Mesothelial cell of epicardium (in vitro differentiated cells): ENCODE data around the gene IGF1R. TPM values are rescaled to one million over a fixed set of nuclear protein-coding genes. Genes with fewer than 3 reads are reported as not detected.
A peak's percentile ranks its signal among the peaks of the same experiment; 100 is the strongest.

ENCODE experiments used
- DNase-seq, 2 experiments: peaks; one replicate each; pipeline ENCODE4 v3.0.0; 2021; ENCODE audit warnings: low spot score in 2 of 2; ENCODE audit not compliant: unreplicated experiment in 2 of 2
- H3K27ac Mint-ChIP-seq: 2 replicates; pipeline ENCODE4 v1.8.0; 2021; ENCODE audit warnings: mixed read lengths
- H3K27me3 Mint-ChIP-seq: 2 replicates; pipeline ENCODE4 v1.8.0; 2021; ENCODE audit warnings: low read depth, mixed read lengths
- H3K36me3 Mint-ChIP-seq: 2 replicates; pipeline ENCODE4 v1.8.0; 2021; ENCODE audit warnings: mixed read lengths
- H3K4me1 Mint-ChIP-seq: 2 replicates; pipeline ENCODE4 v1.8.0; 2021; ENCODE audit warnings: mixed read lengths
- H3K4me3 Mint-ChIP-seq: 2 replicates; pipeline ENCODE4 v1.8.0; 2021; ENCODE audit warnings: mild to moderate bottlenecking, moderate library complexity, mixed read lengths
- H3K9me3 Mint-ChIP-seq: 2 replicates; pipeline ENCODE4 v1.8.0; 2021; ENCODE audit warnings: mixed read lengths
- total RNA-seq: library from RNA; stranded (reverse); gene quantifications from 3 replicates; pipeline ENCODE4 v1.2.1, GENCODE V29; 2021
- TF ChIP-seq, protein P1 (sequence below): fragments of 200-600 bp; sonication (generic); IDR thresholded peaks from one replicate; pipeline ENCODE4 v1.5.0; 2021; ENCODE audit warnings: antibody characterized with exemption; ENCODE audit not compliant: unreplicated experiment

The IGF1R gene
- total RNA-seq, 1 donor from 2014 or later: 113 TPM

DNA sequence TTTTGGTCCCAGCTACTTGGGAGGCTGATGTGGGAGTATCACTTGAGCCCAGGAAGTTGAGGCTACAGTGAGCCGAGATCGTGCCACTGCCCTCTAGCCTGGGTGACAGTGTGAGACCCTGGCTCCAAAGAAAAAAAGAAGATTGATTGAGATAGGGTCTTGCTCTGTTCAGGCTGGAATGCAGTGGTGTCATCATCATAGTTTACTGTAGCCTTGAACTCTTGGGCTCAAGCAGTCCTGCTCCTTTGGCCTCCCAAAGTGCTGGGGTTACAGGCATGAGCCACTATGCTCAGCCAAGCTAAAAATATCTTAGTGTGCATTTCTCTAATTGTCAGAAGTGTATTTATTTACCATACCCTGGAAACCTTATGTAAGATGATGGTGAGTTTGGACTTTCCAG, 43.9 kb downstream of the IGF1R start:
- H3K27me3 Mint-ChIP-seq: no peaks in the 10 kb centered on the region
- DNase-seq: no peak
- H3K4me3 Mint-ChIP-seq: no peak overlapping the region
- TF ChIP-seq, protein P1, sequence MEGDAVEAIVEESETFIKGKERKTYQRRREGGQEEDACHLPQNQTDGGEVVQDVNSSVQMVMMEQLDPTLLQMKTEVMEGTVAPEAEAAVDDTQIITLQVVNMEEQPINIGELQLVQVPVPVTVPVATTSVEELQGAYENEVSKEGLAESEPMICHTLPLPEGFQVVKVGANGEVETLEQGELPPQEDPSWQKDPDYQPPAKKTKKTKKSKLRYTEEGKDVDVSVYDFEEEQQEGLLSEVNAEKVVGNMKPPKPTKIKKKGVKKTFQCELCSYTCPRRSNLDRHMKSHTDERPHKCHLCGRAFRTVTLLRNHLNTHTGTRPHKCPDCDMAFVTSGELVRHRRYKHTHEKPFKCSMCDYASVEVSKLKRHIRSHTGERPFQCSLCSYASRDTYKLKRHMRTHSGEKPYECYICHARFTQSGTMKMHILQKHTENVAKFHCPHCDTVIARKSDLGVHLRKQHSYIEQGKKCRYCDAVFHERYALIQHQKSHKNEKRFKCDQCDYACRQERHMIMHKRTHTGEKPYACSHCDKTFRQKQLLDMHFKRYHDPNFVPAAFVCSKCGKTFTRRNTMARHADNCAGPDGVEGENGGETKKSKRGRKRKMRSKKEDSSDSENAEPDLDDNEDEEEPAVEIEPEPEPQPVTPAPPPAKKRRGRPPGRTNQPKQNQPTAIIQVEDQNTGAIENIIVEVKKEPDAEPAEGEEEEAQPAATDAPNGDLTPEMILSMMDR: no peak
- peaks cover 35% of the 10 kb centered on the region for H3K4me1 Mint-ChIP-seq
- no peak overlapping the region for H3K27ac Mint-ChIP-seq
- no peaks in the 10 kb centered on the region for H3K36me3 Mint-ChIP-seq
- H3K9me3 Mint-ChIP-seq: no peaks in the 10 kb centered on the region

DNA sequence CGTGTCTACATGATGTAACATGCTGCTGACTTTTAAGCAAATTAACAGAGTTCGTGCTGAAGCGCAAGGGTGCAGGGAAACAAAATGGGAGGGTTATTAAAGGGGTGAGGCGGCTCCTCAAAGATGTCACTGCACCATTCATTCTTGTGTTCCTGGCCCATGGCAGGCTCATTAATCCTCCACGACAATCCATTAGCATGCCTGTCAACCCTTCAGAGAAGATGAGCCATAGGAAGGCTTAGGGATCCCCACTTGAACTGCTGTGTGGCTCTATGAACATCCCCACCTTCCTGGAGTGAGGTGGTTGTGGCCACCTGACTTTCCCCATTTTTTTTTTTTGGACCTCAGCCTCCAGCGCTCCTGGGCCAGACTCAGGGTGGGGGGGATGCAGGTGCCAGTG, 45.8 kb downstream of the IGF1R start:
- no peak for DNase-seq
- Mint-ChIP-seq H3K4me3 (no peak overlapping the region), H3K4me1 (peaks cover 24% of the 10 kb centered on the region), H3K36me3 (peaks cover 3% of the 10 kb centered on the region), H3K27me3 (no peaks in the 10 kb centered on the region), H3K27ac (no peak overlapping the region), H3K9me3 (no peaks in the 10 kb centered on the region)
- TF ChIP-seq, protein P1: no peak

DNA sequence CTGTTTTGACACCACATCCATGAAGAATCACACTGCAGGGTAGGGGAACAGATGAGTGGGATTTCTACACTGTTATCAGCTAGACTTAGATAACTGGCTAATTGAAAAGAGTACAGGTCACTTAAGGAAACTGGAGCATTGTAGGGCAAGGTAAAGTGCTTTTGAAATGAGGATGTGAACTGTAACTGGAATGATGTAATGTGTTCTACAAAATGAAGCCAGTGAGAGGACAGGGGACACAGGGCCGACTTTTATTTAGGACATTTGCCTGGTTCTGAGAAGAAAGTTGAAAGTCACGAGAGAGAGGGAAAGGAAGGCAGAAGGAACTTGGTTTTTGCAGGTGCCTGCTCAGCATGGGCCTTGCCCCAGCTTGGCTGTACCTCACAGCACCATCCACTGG, 50.5 kb downstream of the IGF1R start:
- TF ChIP-seq, protein P1: no peak
- Mint-ChIP-seq H3K27ac (no peak overlapping the region), H3K4me1 (peaks cover 47% of the 10 kb centered on the region), H3K27me3 (no peaks in the 10 kb centered on the region), H3K4me3 (no peak overlapping the region), H3K9me3 (no peaks in the 10 kb centered on the region), H3K36me3 (peaks cover 3% of the 10 kb centered on the region)
- no peak for DNase-seq

DNA sequence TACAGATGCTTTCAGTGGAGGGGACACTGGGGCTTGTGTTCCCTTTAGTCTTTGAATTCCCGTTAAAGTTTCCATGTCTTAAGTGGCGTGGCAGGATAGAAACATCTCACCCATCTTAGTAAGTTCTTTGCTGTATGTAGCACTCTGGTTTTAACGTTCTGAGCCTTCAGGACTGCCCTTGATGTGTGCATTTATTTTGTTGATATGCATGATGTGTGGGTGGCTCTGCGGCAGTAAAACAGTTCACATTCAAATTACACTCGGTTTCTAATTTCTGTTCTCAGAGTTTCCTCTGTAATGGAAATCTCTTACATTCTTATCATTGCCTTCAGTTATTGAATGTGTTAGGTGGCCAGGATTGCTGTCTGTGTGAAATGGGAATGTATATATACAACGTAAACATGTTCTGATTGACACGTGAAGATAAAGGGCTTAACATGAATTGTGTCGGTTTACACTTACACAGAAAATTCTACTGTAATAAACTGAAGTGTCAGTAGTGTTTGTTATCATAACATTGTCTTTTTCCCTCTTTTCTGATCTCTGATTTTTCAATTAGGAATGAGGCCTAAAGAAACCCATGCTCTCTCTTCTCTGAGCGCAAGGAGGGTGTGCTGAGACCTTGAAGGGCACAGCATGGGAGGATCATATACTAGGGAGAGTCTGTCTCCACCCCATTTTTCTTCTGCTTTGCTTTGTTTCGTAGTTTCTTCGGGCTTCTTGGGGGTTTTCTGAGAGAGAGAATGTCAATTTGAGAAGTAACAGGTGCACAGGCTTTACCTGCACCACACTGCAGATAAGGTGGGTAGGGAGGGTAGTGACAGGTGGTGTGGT, 51.5 kb downstream of the IGF1R start:
- TF ChIP-seq, protein P1: no peak
- DNase-seq: no peak
- H3K27me3 Mint-ChIP-seq: no peaks in the 10 kb centered on the region
- no peaks in the 10 kb centered on the region for H3K9me3 Mint-ChIP-seq
- H3K27ac Mint-ChIP-seq: peak overlapping the region; percentile 31
- no peak overlapping the region for H3K4me3 Mint-ChIP-seq
- peaks cover 40% of the 10 kb centered on the region for H3K4me1 Mint-ChIP-seq
- peaks cover 3% of the 10 kb centered on the region for H3K36me3 Mint-ChIP-seq

DNA sequence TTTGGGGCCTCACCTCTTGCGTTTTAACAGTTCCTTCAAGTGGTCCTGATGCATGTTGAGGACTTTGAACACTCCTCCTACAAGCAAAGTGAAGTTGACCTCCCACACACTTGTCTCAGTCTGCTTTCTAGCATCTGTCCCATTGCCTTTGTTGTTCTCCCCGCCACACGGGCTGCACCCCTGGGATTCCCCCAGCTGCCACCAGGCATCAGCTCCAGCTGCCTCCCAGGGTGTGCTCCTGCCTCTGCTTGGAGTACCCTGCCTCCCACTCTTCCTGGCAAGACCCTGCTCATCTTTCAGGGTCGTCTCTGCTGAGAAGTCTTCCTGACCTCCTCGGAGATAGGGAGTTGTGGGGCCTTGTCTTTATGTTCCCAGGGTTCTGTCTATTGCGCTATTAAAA, 52.2 kb downstream of the IGF1R start:
- TF ChIP-seq, protein P1: no peak
- Mint-ChIP-seq H3K4me1 (peaks cover 36% of the 10 kb centered on the region), H3K4me3 (no peak overlapping the region), H3K27ac (no peak overlapping the region), H3K27me3 (no peaks in the 10 kb centered on the region), H3K9me3 (no peaks in the 10 kb centered on the region), H3K36me3 (peaks cover 3% of the 10 kb centered on the region)
- no peak for DNase-seq
